MM.1S (cell line): Measurements from ENCODE around the gene ARL4A.

ENCODE experiments used
- DNase-seq: peaks from one replicate; pipeline ENCODE4 v3.0.0-alpha.2; 2015
- H2AFZ ChIP-seq: fragments of 300-600 bp; sonication (generic); 2 replicates; pipeline ENCODE4 v1.6.0; 2016; ENCODE audit warnings: antibody characterized with exemption, low read length
- H3F3A ChIP-seq: fragments of 300-600 bp; sonication (generic); 2 replicates; pipeline ENCODE4 v1.6.1; 2016; ENCODE audit warnings: mild to moderate bottlenecking, antibody characterized with exemption, low read length, moderate library complexity, mixed read lengths; ENCODE audit not compliant: insufficient read depth
- H3K27ac ChIP-seq: fragments of 300-600 bp; sonication (generic); 2 replicates; pipeline ENCODE4 v1.5.1; 2016; ENCODE audit warnings: mild to moderate bottlenecking, low read length
- H3K27me3 ChIP-seq: fragments of 300-600 bp; sonication (generic); replicated peaks from 2 replicates; pipeline ENCODE4 v1.6.0; 2016; ENCODE audit warnings: low read length; ENCODE audit not compliant: insufficient read depth
- H3K36me3 ChIP-seq: fragments of 300-600 bp; sonication (generic); replicated peaks from 2 replicates; pipeline ENCODE4 v1.6.1; 2016; ENCODE audit warnings: mild to moderate bottlenecking, low read length, mixed read lengths; ENCODE audit not compliant: insufficient read depth
- H3K4me1 ChIP-seq: fragments of 300-600 bp; sonication (generic); 2 replicates; pipeline ENCODE4 v1.6.1; 2016; ENCODE audit warnings: low read length, mixed read lengths
- H3K4me2 ChIP-seq: fragments of 300-600 bp; sonication (generic); 2 replicates; pipeline ENCODE4 v1.6.0; 2016; ENCODE audit warnings: low read depth, low read length
- H3K4me3 ChIP-seq: fragments of 300-600 bp; sonication (generic); 2 replicates; pipeline ENCODE4 v1.5.1; 2016; ENCODE audit warnings: low read length, mixed read lengths
- H3K79me2 ChIP-seq: fragments of 300-600 bp; sonication (generic); 2 replicates; pipeline ENCODE4 v1.6.1; 2016; ENCODE audit warnings: mixed run types, low read length, mixed read lengths
- H3K9ac ChIP-seq: fragments of 300-600 bp; sonication (generic); 2 replicates; pipeline ENCODE4 v1.6.1; 2016; ENCODE audit warnings: low read length, mixed read lengths
- H3K9me2 ChIP-seq: fragments of 300-600 bp; sonication (generic); replicated peaks from 2 replicates; pipeline ENCODE4 v1.6.1; 2016; ENCODE audit warnings: mild to moderate bottlenecking, low read length, mixed read lengths; ENCODE audit not compliant: insufficient read depth
- H3K9me3 ChIP-seq: fragments of 300-600 bp; sonication (generic); replicated peaks from 2 replicates; pipeline ENCODE4 v1.6.1; 2016; ENCODE audit warnings: mild to moderate bottlenecking, low read length, mixed read lengths; ENCODE audit not compliant: insufficient read depth
- H4K20me1 ChIP-seq: fragments of 300-600 bp; sonication (generic); 2 replicates; pipeline ENCODE4 v1.6.1; 2016; ENCODE audit warnings: mild to moderate bottlenecking, low read length, moderate library complexity, mixed read lengths; ENCODE audit not compliant: insufficient read depth
- EZH2 ChIP-seq: fragments of 300-600 bp; sonication (generic); optimal IDR thresholded peaks from 2 replicates; pipeline ENCODE3; 2017; ENCODE audit warnings: low read depth, mild to moderate bottlenecking, antibody characterized with exemption, low read length, mixed read lengths
- EZH2phosphoT487 ChIP-seq: fragments of 300-600 bp; sonication (generic); IDR thresholded peaks from 2 replicates; pipeline ENCODE4 v1.6.1; 2018; ENCODE audit warnings: antibody characterized with exemption, low read length
- TF ChIP-seq, protein P1 (sequence below): fragments of 300-600 bp; sonication (generic); IDR thresholded peaks from 2 replicates; pipeline ENCODE4 v1.5.1; 2016; ENCODE audit warnings: antibody characterized with exemption, low read length, mixed read lengths

ARL4A gene

DNA sequence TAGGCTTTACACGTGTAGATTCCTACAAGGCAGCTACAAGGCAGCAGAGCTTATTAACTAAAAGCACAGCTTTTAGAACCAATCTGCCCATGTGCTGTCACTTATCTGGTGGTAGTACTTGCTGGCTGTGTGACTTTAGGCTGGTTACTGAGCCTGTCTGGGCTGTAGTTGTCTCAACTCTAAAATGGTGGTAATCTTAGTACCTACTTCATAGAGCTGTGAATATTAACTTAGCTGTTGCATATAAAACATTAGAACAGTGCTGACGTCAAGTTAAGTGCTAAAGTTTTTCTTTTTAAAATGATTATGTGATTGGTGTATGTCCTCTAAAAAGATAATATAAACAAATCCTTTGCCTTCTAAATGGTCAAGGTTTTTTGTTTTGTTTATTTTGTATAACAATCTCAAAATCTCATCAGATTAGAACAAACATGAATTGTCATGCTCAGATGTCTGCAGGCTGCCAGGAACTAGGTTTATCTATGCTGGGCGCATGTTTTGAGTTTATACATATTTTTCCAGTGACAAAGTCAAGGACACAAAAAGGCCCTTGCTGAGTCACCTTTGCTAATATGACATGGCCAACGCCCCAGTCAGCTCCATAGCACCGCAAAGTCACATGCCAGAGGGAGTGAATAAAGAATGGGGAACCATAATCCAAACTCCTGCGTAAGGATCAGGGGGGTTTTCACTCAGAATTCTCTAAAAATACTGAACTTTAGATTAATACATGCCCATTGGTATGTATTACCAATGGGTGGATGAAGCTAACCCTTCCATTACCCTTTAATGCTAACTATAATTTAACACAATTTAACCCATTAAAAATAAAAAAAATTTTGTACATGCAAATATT is 39.8 kb upstream of the ARL4A start:
- H3K79me2 ChIP-seq, result no peaks in the 10 kb centered on the region
- H3K36me3 ChIP-seq, result no peaks in the 10 kb centered on the region
- H4K20me1 ChIP-seq, result no peaks in the 10 kb centered on the region
- H3K27ac ChIP-seq, result no peak overlapping the region
- TF ChIP-seq, protein P1, sequence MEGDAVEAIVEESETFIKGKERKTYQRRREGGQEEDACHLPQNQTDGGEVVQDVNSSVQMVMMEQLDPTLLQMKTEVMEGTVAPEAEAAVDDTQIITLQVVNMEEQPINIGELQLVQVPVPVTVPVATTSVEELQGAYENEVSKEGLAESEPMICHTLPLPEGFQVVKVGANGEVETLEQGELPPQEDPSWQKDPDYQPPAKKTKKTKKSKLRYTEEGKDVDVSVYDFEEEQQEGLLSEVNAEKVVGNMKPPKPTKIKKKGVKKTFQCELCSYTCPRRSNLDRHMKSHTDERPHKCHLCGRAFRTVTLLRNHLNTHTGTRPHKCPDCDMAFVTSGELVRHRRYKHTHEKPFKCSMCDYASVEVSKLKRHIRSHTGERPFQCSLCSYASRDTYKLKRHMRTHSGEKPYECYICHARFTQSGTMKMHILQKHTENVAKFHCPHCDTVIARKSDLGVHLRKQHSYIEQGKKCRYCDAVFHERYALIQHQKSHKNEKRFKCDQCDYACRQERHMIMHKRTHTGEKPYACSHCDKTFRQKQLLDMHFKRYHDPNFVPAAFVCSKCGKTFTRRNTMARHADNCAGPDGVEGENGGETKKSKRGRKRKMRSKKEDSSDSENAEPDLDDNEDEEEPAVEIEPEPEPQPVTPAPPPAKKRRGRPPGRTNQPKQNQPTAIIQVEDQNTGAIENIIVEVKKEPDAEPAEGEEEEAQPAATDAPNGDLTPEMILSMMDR, result no peak
- H2AFZ ChIP-seq, result no peak overlapping the region
- no peaks in the 10 kb centered on the region for H3F3A ChIP-seq
- no peaks in the 10 kb centered on the region for H3K4me1 ChIP-seq
- H3K9me2 ChIP-seq, result no peaks in the 10 kb centered on the region
- no peak overlapping the region for H3K4me2 ChIP-seq
- H3K9ac ChIP-seq, result no peak overlapping the region
- DNase-seq, result no peak
- no peaks in the 10 kb centered on the region for H3K9me3 ChIP-seq
- H3K27me3 ChIP-seq, result no peaks in the 10 kb centered on the region
- H3K4me3 ChIP-seq, result no peak overlapping the region

DNA sequence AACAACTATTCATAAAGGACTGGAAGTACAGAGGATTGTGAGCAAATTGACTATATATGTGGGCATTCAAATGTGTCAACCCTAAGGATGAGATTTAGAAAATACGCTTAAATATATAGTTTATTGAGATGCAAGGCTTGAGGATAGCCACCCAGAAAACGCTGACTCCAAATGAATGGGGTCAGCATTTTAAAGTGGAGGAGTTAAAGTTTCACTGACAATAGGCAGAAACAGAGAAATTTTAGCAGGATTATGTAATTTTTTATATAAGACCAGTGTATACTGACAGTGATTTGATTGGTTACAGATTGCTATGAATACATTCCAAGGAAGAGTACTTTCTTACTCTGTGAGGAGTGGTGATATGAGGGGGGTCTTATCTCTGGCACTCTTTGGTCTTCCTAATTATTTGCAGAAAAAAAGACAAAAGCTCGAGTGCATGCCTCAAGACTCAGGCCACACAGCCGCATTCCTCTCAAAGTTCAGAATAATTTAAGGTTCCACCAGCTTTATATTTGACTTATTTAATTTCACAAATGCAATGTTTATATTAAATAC is 38.6 kb upstream of the ARL4A start:
- Histone ChIP-seq H3K9me2 (no peaks in the 10 kb centered on the region), H3K36me3 (no peaks in the 10 kb centered on the region), H3F3A (no peaks in the 10 kb centered on the region), H3K27ac (no peak overlapping the region), H3K79me2 (no peaks in the 10 kb centered on the region), H3K9ac (no peak overlapping the region), H3K4me2 (no peak overlapping the region), H4K20me1 (no peaks in the 10 kb centered on the region), H2AFZ (no peak overlapping the region), H3K4me3 (no peak overlapping the region), H3K27me3 (no peaks in the 10 kb centered on the region), H3K9me3 (no peaks in the 10 kb centered on the region), H3K4me1 (no peaks in the 10 kb centered on the region)
- DNase-seq, result no peak
- TF ChIP-seq EZH2 (no peak), EZH2phosphoT487 (no peak)
- TF ChIP-seq, protein P1, result no peak

DNA sequence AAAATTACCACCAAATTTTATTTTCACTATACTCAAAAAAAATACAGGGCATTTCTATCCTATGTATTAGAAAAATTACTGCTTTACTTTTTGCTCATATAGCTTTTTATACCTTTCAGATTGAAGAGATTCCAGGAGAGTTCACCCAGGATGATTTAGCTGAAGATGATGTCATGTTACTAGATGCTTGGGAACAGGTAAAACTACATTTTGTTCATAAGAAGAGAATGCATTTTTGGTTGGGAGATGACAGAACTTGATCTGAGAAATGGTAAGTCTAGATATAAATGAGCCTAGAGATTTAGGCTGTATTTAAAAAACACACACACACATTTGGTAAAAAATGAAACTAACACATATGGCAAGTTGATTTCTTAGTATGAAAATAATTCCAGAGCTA is 38.1 kb upstream of the ARL4A start:
- Histone ChIP-seq H3K36me3 (no peaks in the 10 kb centered on the region), H3K9ac (no peak overlapping the region), H3K4me3 (no peak overlapping the region), H3K9me3 (no peaks in the 10 kb centered on the region), H2AFZ (no peak overlapping the region), H3K27ac (no peak overlapping the region), H3F3A (no peaks in the 10 kb centered on the region), H3K4me1 (no peaks in the 10 kb centered on the region), H3K27me3 (no peaks in the 10 kb centered on the region), H3K9me2 (no peaks in the 10 kb centered on the region), H4K20me1 (no peaks in the 10 kb centered on the region), H3K4me2 (no peak overlapping the region), H3K79me2 (no peaks in the 10 kb centered on the region)
- no peak for TF ChIP-seq EZH2phosphoT487
- TF ChIP-seq, protein P1, result no peak
- TF ChIP-seq EZH2, result no peak
- DNase-seq, result no peak
